Left renal pelvis (tissue), 4 donors: ENCODE measurements around the gene SEC16B. TPM values are rescaled to one million over a fixed set of nuclear protein-coding genes. Genes with fewer than 3 reads are reported as not detected.

Source experiments
- DNase-seq, 4 donors: peaks; one replicate each; pipeline ENCODE4 v3.0.0-alpha.2; 2013; ENCODE audit warnings: low read depth in 4 of 4, low spot score in 3 of 4
- polyA plus RNA-seq, 4 donors: library from polyadenylated mRNA; unstranded; fragments of 120-200 nt; gene quantifications; one replicate each; pipeline ENCODE4 v1.2.1, GENCODE V29; 2013; ENCODE audit not compliant: insufficient read length in 4 of 4

SEC16B gene
- polyA plus RNA-seq, 4 donors: 2.9 to 7.4 (median 5.4) TPM

GRCh38 chr1:177978530-177978929, 8.7 kb upstream of the SEC16B start:
- no peak for DNase-seq

GRCh38 chr1:177977141-177977540, 7.3 kb upstream of the SEC16B start:
- DNase-seq: no peak

GRCh38 chr1:177976596-177976995, 6.7 kb upstream of the SEC16B start:
- no peak for DNase-seq

GRCh38 chr1:177975588-177976495, 6.0 kb upstream of the SEC16B start:
- no peak for DNase-seq

GRCh38 chr1:177973585-177973984, 3.7 kb upstream of the SEC16B start:
- no peak for DNase-seq

GRCh38 chr1:177969109-177969508, 749 bp downstream of the SEC16B start:
- DNase-seq: no peak

GRCh38 chr1:177966199-177966598, 3.7 kb downstream of the SEC16B start:
- no peak for DNase-seq

GRCh38 chr1:177965293-177965692, 4.6 kb downstream of the SEC16B start:
- no peak for DNase-seq

- DNase-seq: no peak
Observed at GRCh38 chr1:177964336-177964735, 5.5 kb downstream of the SEC16B start.

GRCh38 chr1:177960939-177961622, 8.8 kb downstream of the SEC16B start:
- DNase-seq: no peak

- DNase-seq: no peak
Observed at GRCh38 chr1:177959811-177960515, 9.9 kb downstream of the SEC16B start.

- no peak for DNase-seq
Observed at GRCh38 chr1:177958092-177958491, 11.8 kb downstream of the SEC16B start.

GRCh38 chr1:177954076-177954475, 15.8 kb downstream of the SEC16B start:
- no peak for DNase-seq

- DNase-seq: no peak
Observed at GRCh38 chr1:177953549-177953948, 16.3 kb downstream of the SEC16B start.

GRCh38 chr1:177952691-177953090, 17.2 kb downstream of the SEC16B start:
- no peak for DNase-seq

GRCh38 chr1:177952249-177952648, 17.6 kb downstream of the SEC16B start:
- DNase-seq: no peak

GRCh38 chr1:177950506-177950905, 19.4 kb downstream of the SEC16B start:
- no peak for DNase-seq

GRCh38 chr1:177948336-177948972, 21.4 kb downstream of the SEC16B start:
- DNase-seq: peak in 3 of 4 donors; percentile 49 to 60 (median 56)

- no peak for DNase-seq
Observed at GRCh38 chr1:177947623-177948022, 22.2 kb downstream of the SEC16B start.

GRCh38 chr1:177945943-177946650, 23.8 kb downstream of the SEC16B start:
- peak in 3 of 4 donors; percentile 36 to 53 (median 45) for DNase-seq
